CD14-positive monocyte (primary cell): ENCODE data around the gene EIF5AL1. TPM values are rescaled to one million over a fixed set of nuclear protein-coding genes. Genes with fewer than 3 reads are reported as not detected.
"Not testable (repeated sequence)": the region's sequence is repeated elsewhere in the genome, so short reads cannot be mapped to it uniquely, and the experiment has no call there.

ENCODE experiments used
- DNase-seq, 3 donors: peaks; one replicate each; pipeline ENCODE4 v3.0.0-alpha.2; 2011 to 2022
- H2AFZ ChIP-seq: 2 replicates; pipeline ENCODE4 v1.6.0; 2012; ENCODE audit warnings: mild to moderate bottlenecking, low read depth, low read length, inconsistent platforms; ENCODE audit not compliant: insufficient read depth, poor library complexity, severe bottlenecking
- H3K27ac ChIP-seq, 2 donors: 1 replicate in 1 of 2; 2 replicates in 1 of 2; pipeline ENCODE4 v1.5.1; 2012 to 2013; ENCODE audit warnings: low read length in 2 of 2, control low read depth in 1 of 2, inconsistent platforms in 1 of 2, low read depth in 1 of 2, mild to moderate bottlenecking in 1 of 2
- H3K27me3 ChIP-seq, 2 donors: one replicate each; pipeline versions ENCODE4 v1.6.0 to v1.6.1; 2011 to 2013; ENCODE audit warnings: low read length in 2 of 2; ENCODE audit not compliant: control insufficient read depth in 2 of 2, insufficient read depth in 2 of 2
- H3K36me3 ChIP-seq, 2 donors: replicated peaks in 1 of 2; 1 replicate in 1 of 2; 2 replicates in 1 of 2; pipeline versions ENCODE4 v1.5.1 to v1.6.1; 2012 to 2013; ENCODE audit warnings: low read length in 2 of 2, control low read depth in 1 of 2, inconsistent platforms in 1 of 2, mild to moderate bottlenecking in 1 of 2; ENCODE audit not compliant: insufficient read depth in 2 of 2, control insufficient read depth in 1 of 2
- H3K4me1 ChIP-seq, 2 donors: 1 replicate in 1 of 2; 2 replicates in 1 of 2; pipeline versions ENCODE4 v1.5.1 to v1.6.1; 2012 to 2013; ENCODE audit warnings: low read length in 2 of 2, control low read depth in 1 of 2, inconsistent platforms in 1 of 2, mild to moderate bottlenecking in 1 of 2, moderate library complexity in 1 of 2; ENCODE audit not compliant: insufficient read depth in 2 of 2, control insufficient read depth in 1 of 2
- H3K4me2 ChIP-seq: replicated peaks from 2 replicates; pipeline ENCODE3; 2012; ENCODE audit warnings: low read length, moderate library complexity, mild to moderate bottlenecking; ENCODE audit not compliant: poor library complexity, severe bottlenecking; ENCODE audit errors: extremely low read depth
- H3K4me3 ChIP-seq, 3 experiments: fragments of 200-600 bp in 1 of 3; sonication (generic) in 1 of 3; replicated peaks in 1 of 3; 1 replicate in 2 of 3; 2 replicates in 1 of 3; pipeline ENCODE4 v1.5.1; 2011 to 2013; ENCODE audit warnings: low read length in 3 of 3, mild to moderate bottlenecking in 3 of 3, control low read depth in 2 of 3, low read depth in 2 of 3, inconsistent platforms in 1 of 3, moderate library complexity in 1 of 3
- H3K79me2 ChIP-seq: 2 replicates; pipeline ENCODE4 v1.6.0; 2012; ENCODE audit warnings: mild to moderate bottlenecking, control low read depth, inconsistent platforms, low read length, moderate library complexity; ENCODE audit not compliant: insufficient read depth
- H3K9ac ChIP-seq: 2 replicates; pipeline ENCODE4 v1.6.0; 2017; ENCODE audit warnings: low read length, mild to moderate bottlenecking; ENCODE audit not compliant: insufficient read depth, poor library complexity, severe bottlenecking
- H3K9me3 ChIP-seq, 2 donors: replicated peaks in 1 of 2; 1 replicate in 1 of 2; 2 replicates in 1 of 2; pipeline versions ENCODE4 v1.5.1 to v1.6.1; 2012 to 2013; ENCODE audit warnings: low read length in 2 of 2, control low read depth in 1 of 2; ENCODE audit not compliant: control insufficient read depth in 1 of 2, insufficient read depth in 1 of 2
- H4K20me1 ChIP-seq: 2 replicates; pipeline ENCODE4 v1.6.0; 2012; ENCODE audit warnings: mild to moderate bottlenecking, low read length, control low read depth, moderate library complexity; ENCODE audit not compliant: insufficient read depth
- H3K27ac Mint-ChIP-seq, 7 donors: one replicate each; pipeline ENCODE4 v1.8.0; 2020; ENCODE audit warnings: mild to moderate bottlenecking in 7 of 7, mixed read lengths in 7 of 7, moderate library complexity in 6 of 7, inconsistent platforms in 2 of 7
- H3K27me3 Mint-ChIP-seq, 3 donors: one replicate each; pipeline ENCODE4 v1.8.0; 2021 to 2022; ENCODE audit warnings: low read depth in 3 of 3, mild to moderate bottlenecking in 3 of 3, mixed read lengths in 3 of 3, moderate library complexity in 3 of 3, inconsistent platforms in 1 of 3
- H3K36me3 Mint-ChIP-seq, 2 donors: one replicate each; pipeline ENCODE4 v1.8.0; 2020; ENCODE audit warnings: mixed read lengths in 2 of 2, inconsistent platforms in 1 of 2, mild to moderate bottlenecking in 1 of 2
- H3K4me1 Mint-ChIP-seq: one replicate; pipeline ENCODE4 v1.8.0; 2020; ENCODE audit warnings: mild to moderate bottlenecking, mixed read lengths
- H3K4me3 Mint-ChIP-seq, 2 donors: one replicate each; pipeline ENCODE4 v1.8.0; 2020; ENCODE audit warnings: mild to moderate bottlenecking in 2 of 2, mixed read lengths in 2 of 2, moderate library complexity in 1 of 2
- H3K9me3 Mint-ChIP-seq, 7 donors: one replicate each; pipeline ENCODE4 v1.8.0; 2020 to 2022; ENCODE audit warnings: mixed read lengths in 7 of 7, mild to moderate bottlenecking in 6 of 7, moderate library complexity in 6 of 7, inconsistent platforms in 2 of 7
- CTCF ChIP-seq: fragments of 200-600 bp; IDR thresholded peaks from one replicate; pipeline ENCODE4 v1.8.0; 2022; ENCODE audit warnings: antibody characterized with exemption, mild to moderate bottlenecking
- WGBS: methylation state at CpG from one replicate; pipeline ENCODE4 v1.1.5; 2013; ENCODE audit warnings: missing lambda C conversion rate; ENCODE audit not compliant: insufficient coverage; 5-methylcytosine and 5-hydroxymethylcytosine counted together
- intact Hi-C, 2 donors: fragments of 100-400 bp; cut with micrococcal nuclease; formaldehyde crosslinking; loops; one replicate each; pipeline versions ENCODE4 v1.15.0 to v1.15.1; 2023
- polyA plus RNA-seq, 3 donors: library from polyadenylated mRNA; depleted of rRNA in 1 of 3; unstranded in 2 of 3; stranded (reverse) in 1 of 3; fragments of 300-500 nt in 2 of 3; fragments of >200 nt in 1 of 3; fragmentation: Illumina TruSeq in 2 of 3; gene quantifications; 1 replicate in 2 of 3; 2 replicates in 1 of 3; pipeline ENCODE4 v1.2.3, GENCODE V29; 2012 to 2021

Gene EIF5AL1
- polyA plus RNA-seq, 3 donors, result 0.16 to 1.7 (median 0.17) TPM

GRCh38 chr10:79552143-79552542 lies 39.8 kb downstream of the EIF5AL1 start:
- H3K9ac ChIP-seq, result no peak overlapping the region
- no peak overlapping the region for H2AFZ ChIP-seq
- H3K9me3 ChIP-seq, result no peaks in the 10 kb centered on the region
- no peaks in the 10 kb centered on the region for H3K79me2 ChIP-seq
- no peak for TF ChIP-seq CTCF
- 100% methylated on average over 2 of the region's 2 CpGs for WGBS
- Mint-ChIP-seq H3K4me3 (no peak overlapping the region), H3K9me3 (no peaks in the 10 kb centered on the region), H3K4me1 (peaks cover 4% of the 10 kb centered on the region), H3K27ac (no peak overlapping the region), H3K27me3 (peaks cover 2 to 7% (median 5%) of the 10 kb centered on the region in 3 donors), H3K36me3 (no peaks in the 10 kb centered on the region)
- no peak overlapping the region for H3K27ac ChIP-seq
- intact Hi-C loops, result no loop called here
- no peak overlapping the region for H3K4me2 ChIP-seq
- DNase-seq, result no peak
- H3K27me3 ChIP-seq, result no peaks in the 10 kb centered on the region
- H3K4me3 ChIP-seq, result no peak overlapping the region
- no peaks in the 10 kb centered on the region for H3K36me3 ChIP-seq
- H4K20me1 ChIP-seq, result no peaks in the 10 kb centered on the region
- no peaks in the 10 kb centered on the region for H3K4me1 ChIP-seq

- Histone ChIP-seq H2AFZ (no peak overlapping the region), H3K27me3 (no peaks in the 10 kb centered on the region), H3K9me3 (no peaks in the 10 kb centered on the region), H3K36me3 (no peaks in the 10 kb centered on the region), H3K9ac (no peak overlapping the region), H3K4me3 (no peak overlapping the region), H3K79me2 (no peaks in the 10 kb centered on the region), H3K27ac (no peak overlapping the region), H4K20me1 (no peaks in the 10 kb centered on the region), H3K4me1 (no peaks in the 10 kb centered on the region), H3K4me2 (no peak overlapping the region)
- no peak for DNase-seq
- no peaks in the 10 kb centered on the region for H3K9me3 Mint-ChIP-seq
- intact Hi-C loops, result loop anchor here in 1 of 2 donors (2.0 kb wide), 1 partner anchor 59 kb away; no protein-coding TSS in a partner anchor
- WGBS, result 96% methylated on average over 6 of the region's 11 CpGs
- H3K27me3 Mint-ChIP-seq, result peaks cover 0 to 5% (median 1%) of the 10 kb centered on the region in 3 donors
- no peaks in the 10 kb centered on the region for H3K36me3 Mint-ChIP-seq
- no peak for TF ChIP-seq CTCF
- no peak overlapping the region for H3K4me3 Mint-ChIP-seq
- no peaks in the 10 kb centered on the region for H3K4me1 Mint-ChIP-seq
- no peak overlapping the region for H3K27ac Mint-ChIP-seq
These were observed 43.3 kb downstream of the EIF5AL1 start for GRCh38 chr10:79555354-79556309.

GRCh38 chr10:79556961-79557360 lies 44.6 kb downstream of the EIF5AL1 start:
- intact Hi-C loops, result loop anchor here in 1 of 2 donors (2.0 kb wide), 1 partner anchor 58 kb away; no protein-coding TSS in a partner anchor

More at GRCh38 chr10:79556961-79557360, 44.6 kb downstream of the EIF5AL1 start:
- H3K4me1 Mint-ChIP-seq, H2AFZ ChIP-seq, H3K4me3 Mint-ChIP-seq, H3K4me2 ChIP-seq, H3K79me2 ChIP-seq, H3K4me3 ChIP-seq, H3K36me3 Mint-ChIP-seq, H3K9me3 Mint-ChIP-seq, H3K9me3 ChIP-seq, H3K27ac Mint-ChIP-seq, H3K4me1 ChIP-seq, H4K20me1 ChIP-seq, H3K27ac ChIP-seq, H3K9ac ChIP-seq, DNase-seq, H3K36me3 ChIP-seq, H3K27me3 Mint-ChIP-seq, H3K27me3 ChIP-seq: not testable (repeated sequence)
- WGBS, result no CpG with 5 or more reads among the region's 3 CpGs
